A549 (cell line): ENCODE results near the gene XRCC6. TPM values are rescaled to one million over a fixed set of nuclear protein-coding genes. Genes with fewer than 3 reads are reported as not detected.

Experiments used
- ATAC-seq, 2 experiments: fragments of 200-7000 bp in 1 of 2; fragments of >200 bp in 1 of 2; cut with Nextera tagmentation in 1 of 2; cut with Tn5 transposase in 1 of 2; 3 replicates each; pipeline versions ENCODE4 v1.8.0 to v1.9.1; 2018 to 2020; ENCODE audit warnings: mild to moderate bottlenecking in 1 of 2, moderate library complexity in 1 of 2
- CTCF ChIA-PET: fragments of 300-600 bp; sonication (Branson Sonifier 250); formaldehyde crosslinking; extraction: SDS; loops from one replicate; lab custom pipeline; 2021; ENCODE audit warnings: antibody characterized with exemption, inconsistent platforms; lab: Yijun Ruan, JAX
- POLR2A ChIA-PET: fragments of 350-600 bp; formaldehyde crosslinking; extraction: SDS; loops from one replicate; lab custom pipeline; 2021; ENCODE audit warnings: antibody characterized with exemption, inconsistent platforms; lab: Yijun Ruan, JAX
- DNase-seq, 2 experiments: peaks; one replicate each; pipeline versions ENCODE4 v3.0.0 to v3.0.0-alpha.2; 2011 to 2016; ENCODE audit warnings: low read depth in 1 of 2, low spot score in 1 of 2
- FAIRE-seq: peaks from 2 replicates; lab custom pipeline; 2011; peaks lifted over from hg19 to GRCh38; lab: Jason Lieb, UNC
- H3K27ac ChIP-seq, 2 experiments: fragments of >200 bp; sonication (Bioruptor Twin); formaldehyde crosslinking; 3 replicates each; pipeline ENCODE4 v1.5.1; 2016 to 2017
- H3K4me1 ChIP-seq: fragments of >200 bp; sonication (Bioruptor Twin); formaldehyde crosslinking; 3 replicates; pipeline ENCODE4 v1.6.1; 2016
- H3K4me2 ChIP-seq: fragments of >200 bp; sonication (Bioruptor Twin); formaldehyde crosslinking; 3 replicates; pipeline ENCODE4 v1.6.1; 2016
- H3K4me3 ChIP-seq: fragments of >200 bp; sonication (Bioruptor Twin); formaldehyde crosslinking; 3 replicates; pipeline ENCODE4 v1.5.1; 2016
- H3K9me3 ChIP-seq: fragments of >200 bp; sonication (Bioruptor Twin); formaldehyde crosslinking; 3 replicates; pipeline ENCODE4 v1.6.1; 2016
- CBX2 ChIP-seq: fragments of 200-600 bp; sonication (generic); IDR thresholded peaks from 2 replicates; pipeline ENCODE4 v1.6.1; 2016; ENCODE audit warnings: low read depth, mild to moderate bottlenecking, borderline replicate concordance
- CHD2 ChIP-seq: fragments of 150-350 bp; IDR thresholded peaks from 2 replicates; pipeline ENCODE4 v1.6.1; 2014; ENCODE audit warnings: low read length; ENCODE audit not compliant: partially characterized antibody
- CHD4 ChIP-seq: fragments of 200-600 bp; sonication (generic); IDR thresholded peaks from 2 replicates; pipeline ENCODE4 v1.6.1; 2016; ENCODE audit warnings: antibody characterized with exemption, mild to moderate bottlenecking, borderline replicate concordance
- CTCF ChIP-seq: fragments of >200 bp; sonication (Bioruptor Twin); formaldehyde crosslinking; IDR thresholded peaks from 3 replicates; pipeline ENCODE4 v1.5.1; 2016
- E2F6 ChIP-seq: IDR thresholded peaks from 2 replicates; pipeline ENCODE4 v1.6.1; 2012; ENCODE audit warnings: low read depth, borderline replicate concordance
- EHMT2 ChIP-seq: fragments of 200-600 bp; sonication (generic); IDR thresholded peaks from 2 replicates; pipeline ENCODE4 v1.6.1; 2016; ENCODE audit warnings: antibody characterized with exemption, low read depth, mild to moderate bottlenecking, moderate library complexity
- ELK1 ChIP-seq: fragments of 150-350 bp; IDR thresholded peaks from 2 replicates; pipeline ENCODE4 v1.6.1; 2014; ENCODE audit warnings: low read depth, mild to moderate bottlenecking, low read length
- ESRRA ChIP-seq: fragments of 150-350 bp; IDR thresholded peaks from 2 replicates; pipeline ENCODE4 v1.6.1; 2014; ENCODE audit warnings: mild to moderate bottlenecking, low read length, borderline replicate concordance
- FOSB ChIP-seq: fragments of 250-450 bp; sonication (Bioruptor Pico); IDR thresholded peaks from 2 replicates; pipeline ENCODE4 v1.5.0; 2020; ENCODE audit warnings: mild to moderate bottlenecking, moderate library complexity
- FOXS1 ChIP-seq: fragments of 250-450 bp; sonication (Bioruptor Pico); IDR thresholded peaks from 2 replicates; pipeline ENCODE4 v1.5.0; 2020; ENCODE audit warnings: mild to moderate bottlenecking, moderate library complexity
- GATA3 ChIP-seq: IDR thresholded peaks from 2 replicates; pipeline ENCODE4 v1.6.1; 2012; ENCODE audit warnings: borderline replicate concordance
- HOXA7 ChIP-seq: fragments of 250-450 bp; sonication (Bioruptor Pico); IDR thresholded peaks from 2 replicates; pipeline ENCODE4 v1.5.0; 2020; ENCODE audit warnings: mild to moderate bottlenecking, moderate library complexity
- HOXB13 ChIP-seq: fragments of 250-450 bp; sonication (Bioruptor Pico); IDR thresholded peaks from 2 replicates; pipeline ENCODE4 v1.5.0; 2020; ENCODE audit warnings: low read depth, mild to moderate bottlenecking, moderate library complexity
- HOXB5 ChIP-seq: fragments of 250-450 bp; sonication (Bioruptor Pico); IDR thresholded peaks from 2 replicates; pipeline ENCODE4 v1.5.0; 2020; ENCODE audit warnings: mild to moderate bottlenecking, moderate library complexity
- KDM1A ChIP-seq: fragments of 200-600 bp; sonication (generic); IDR thresholded peaks from 2 replicates; pipeline ENCODE4 v1.6.1; 2016; ENCODE audit warnings: low read depth, mild to moderate bottlenecking
- NPAS2 ChIP-seq: fragments of 250-450 bp; sonication (Bioruptor Pico); IDR thresholded peaks from 2 replicates; pipeline ENCODE4 v1.8.0; 2022; ENCODE audit warnings: mild to moderate bottlenecking, moderate library complexity, borderline replicate concordance
- NR3C1 ChIP-seq: fragments of >200 bp; sonication (Bioruptor Twin); formaldehyde crosslinking; IDR thresholded peaks from 3 replicates; pipeline ENCODE4 v1.6.1; 2017
- PBX3 ChIP-seq: IDR thresholded peaks from 2 replicates; pipeline ENCODE4 v1.6.1; 2012
- PHF8 ChIP-seq: fragments of 200-600 bp; sonication (generic); IDR thresholded peaks from 2 replicates; pipeline ENCODE4 v1.6.1; 2016; ENCODE audit warnings: low read depth, mild to moderate bottlenecking, antibody characterized with exemption, moderate library complexity, borderline replicate concordance
- POLR2AphosphoS2 ChIP-seq: conservative IDR thresholded peaks from 2 replicates; pipeline ENCODE4 v1.6.1; 2012; ENCODE audit warnings: low read length, improper control_type of control experiment, inconsistent platforms
- RCOR1 ChIP-seq: fragments of 150-350 bp; IDR thresholded peaks from 2 replicates; pipeline ENCODE4 v1.6.1; 2014; ENCODE audit warnings: antibody characterized with exemption, low read length, low read depth
- RFX5 ChIP-seq: fragments of 450-650 bp; IDR thresholded peaks from 2 replicates; pipeline ENCODE4 v1.7.1; 2014; ENCODE audit warnings: antibody characterized with exemption, mild to moderate bottlenecking, moderate library complexity
- RNF2 ChIP-seq: fragments of 200-600 bp; sonication (generic); IDR thresholded peaks from 2 replicates; pipeline ENCODE4 v1.6.1; 2016; ENCODE audit warnings: low read depth, mild to moderate bottlenecking, antibody characterized with exemption, moderate library complexity, borderline replicate concordance
- SMC3 ChIP-seq: fragments of >200 bp; sonication (Bioruptor Twin); formaldehyde crosslinking; IDR thresholded peaks from 3 replicates; pipeline ENCODE4 v1.6.1; 2018; ENCODE audit warnings: inconsistent platforms
- ZNF302 ChIP-seq: fragments of 250-450 bp; sonication (Bioruptor Pico); IDR thresholded peaks from 2 replicates; pipeline ENCODE4 v1.9.0; 2021; ENCODE audit warnings: inconsistent platforms, mild to moderate bottlenecking, moderate library complexity
- ZSCAN20 ChIP-seq: fragments of 250-450 bp; sonication (Bioruptor Pico); IDR thresholded peaks from 2 replicates; pipeline ENCODE4 v1.8.0; 2022; ENCODE audit warnings: mild to moderate bottlenecking, moderate library complexity
- WGBS: methylation state at CpG from one replicate; pipeline ENCODE4 v1.1.6; 2017; ENCODE audit errors: missing lambda C conversion rate; 5-methylcytosine and 5-hydroxymethylcytosine counted together
- polyA plus RNA-seq, 4 experiments: library from polyadenylated mRNA; depleted of rRNA in 3 of 4; stranded (reverse); fragments of >200 nt; fragmentation: RNase III in 1 of 4; extraction: RNeasy Plus Mini Kit Qiagen cat#74134 plus additional on column Dnase treatment in 1 of 4; gene quantifications; 2 replicates in 3 of 4; 3 replicates in 1 of 4; pipeline ENCODE4 v1.2.3, GENCODE V29; 2011 to 2017

XRCC6 gene
- polyA plus RNA-seq, 2 of the 4 experiments (the other 2 are of a cell fraction), result 139 to 556 TPM

GRCh38 chr22:41659941-41660340 is 38.8 kb downstream of the XRCC6 start (continued):
- TF ChIP-seq CTCF, result no peak

GRCh38 chr22:41660416-41660815 is 39.3 kb downstream of the XRCC6 start:
- Histone ChIP-seq H3K4me3 (no peak overlapping the region), H3K4me1 (no peaks in the 10 kb centered on the region), H3K9me3 (no peaks in the 10 kb centered on the region), H3K4me2 (no peak overlapping the region), H3K27ac (no peak overlapping the region)
- ATAC-seq (no peak), DNase-seq (no peak), FAIRE-seq (no peak)
- 92% methylated on average over 3 of the region's 3 CpGs for WGBS
- POLR2A ChIA-PET, result no interaction called here
- TF ChIP-seq FOXS1 (CRISPR knock-in tag) (no peak), POLR2AphosphoS2 (no peak), ZSCAN20 (CRISPR knock-in tag) (no peak), ESRRA (no peak), GATA3 (no peak), HOXB13 (CRISPR knock-in tag) (no peak), HOXA7 (CRISPR knock-in tag) (no peak), RNF2 (no peak), RFX5 (no peak), EHMT2 (no peak), NPAS2 (CRISPR knock-in tag) (no peak)
- CTCF ChIA-PET, result interaction anchor here (0.6 to 2.1 kb wide), 9 partner anchors 9 to 281 kb away, joined by 3 to 13 read pairs (median 3); partner anchors contain the start of genes DESI1, SNU13 and XRCC6

GRCh38 chr22:41661088-41661487 is 40.0 kb downstream of the XRCC6 start:
- Histone ChIP-seq H3K9me3 (no peaks in the 10 kb centered on the region), H3K27ac (no peak overlapping the region), H3K4me2 (no peak overlapping the region), H3K4me1 (0 out of 3 replicates have a peak, but pooled peaks cover under 1% of the 10 kb centered on the region), H3K4me3 (no peak overlapping the region)
- DNase-seq, result no peak
- FAIRE-seq, result no peak
- 73% methylated on average over 3 of the region's 3 CpGs for WGBS
- CTCF ChIA-PET, result interaction anchor here (1.0 to 2.1 kb wide), 4 partner anchors 36 to 280 kb away, joined by 3 to 13 read pairs (median 4); partner anchors contain the start of genes DESI1 and XRCC6
- ATAC-seq, result no peak
- no peak for TF ChIP-seq ESRRA
- no peak for TF ChIP-seq NPAS2 (CRISPR knock-in tag)
- no peak for TF ChIP-seq CHD2
- TF ChIP-seq RFX5, result no peak
- TF ChIP-seq FOSB (CRISPR knock-in tag), result no peak
- TF ChIP-seq E2F6, result no peak
- TF ChIP-seq RCOR1, result no peak
- TF ChIP-seq PHF8, result no peak
- TF ChIP-seq CHD4, result no peak
- no peak for TF ChIP-seq CBX2
- POLR2A ChIA-PET, result no interaction called here

- DNase-seq (no peak), ATAC-seq (no peak), FAIRE-seq (no peak)
- H3K4me3 ChIP-seq, result no peak overlapping the region
- ChIA-PET CTCF (interaction anchor here (2.1 kb wide), 1 partner anchor 36 kb away, joined by 13 read pairs; no protein-coding TSS in a partner anchor), POLR2A (no interaction called here)
- 83% methylated on average over 2 of the region's 2 CpGs for WGBS
- H3K4me2 ChIP-seq, result no peak overlapping the region
- H3K9me3 ChIP-seq, result no peaks in the 10 kb centered on the region
- 0 out of 3 replicates have a peak, but pooled peaks cover 4% of the 10 kb centered on the region for H3K4me1 ChIP-seq
- no peak for TF ChIP-seq HOXB13 (CRISPR knock-in tag)
- TF ChIP-seq ESRRA, result no peak
- TF ChIP-seq EHMT2, result no peak
- no peak for TF ChIP-seq HOXB5
- TF ChIP-seq PBX3, result no peak
- no peak for TF ChIP-seq E2F6
- TF ChIP-seq NR3C1, result no peak
- no peak for TF ChIP-seq KDM1A
- no peak for TF ChIP-seq POLR2AphosphoS2
- no peak for TF ChIP-seq ELK1
- no peak for TF ChIP-seq ZNF302 (CRISPR knock-in tag)
- TF ChIP-seq SMC3, result no peak
- H3K27ac ChIP-seq, result no peak overlapping the region
These were observed 40.6 kb downstream of the XRCC6 start for GRCh38 chr22:41661713-41662112.
